ENCODE measurements around the gene SRA1.
"Not testable (repeated sequence)": the region's sequence is repeated elsewhere in the genome, so short reads cannot be mapped to it uniquely, and the experiment has no call there.

The SRA1 gene

GRCh38 chr5:140557136-140557805 lies at the start of gene SRA1:
SRA1 (minus strand) TSS chr5:140557473; CDS start chr5:140557452, 21 bp downstream.
- peak; percentile 96 for DNase-seq

GRCh38 chr5:140607031-140607430 lies 49.8 kb upstream of the SRA1 start:
- no peak for DNase-seq

GRCh38 chr5:140605879-140606278 lies 48.6 kb upstream of the SRA1 start:
- no peak for DNase-seq

GRCh38 chr5:140603734-140604133 lies 46.5 kb upstream of the SRA1 start:
- DNase-seq = no peak

- DNase-seq = not testable (repeated sequence)
Observed at GRCh38 chr5:140603446-140603698, 46.1 kb upstream of the SRA1 start.

- no peak for DNase-seq
Observed at GRCh38 chr5:140602147-140602546, 44.9 kb upstream of the SRA1 start.

- DNase-seq = no peak
Observed at GRCh38 chr5:140600096-140600495, 42.8 kb upstream of the SRA1 start.

- no peak for DNase-seq
Observed at GRCh38 chr5:140598836-140599235, 41.6 kb upstream of the SRA1 start.

GRCh38 chr5:140596321-140596741 lies 39.1 kb upstream of the SRA1 start:
- DNase-seq = no peak

GRCh38 chr5:140595538-140596300 lies 38.4 kb upstream of the SRA1 start:
- peak; percentile 40 for DNase-seq

GRCh38 chr5:140594169-140594568 lies 36.9 kb upstream of the SRA1 start:
- no peak for DNase-seq

GRCh38 chr5:140593070-140593469 lies 35.8 kb upstream of the SRA1 start:
- DNase-seq = not testable (repeated sequence)

GRCh38 chr5:140591747-140592372 lies 34.6 kb upstream of the SRA1 start:
- DNase-seq = no peak

GRCh38 chr5:140590861-140591260 lies 33.6 kb upstream of the SRA1 start:
- no peak for DNase-seq

GRCh38 chr5:140588311-140589070 lies 31.2 kb upstream of the SRA1 start:
- DNase-seq = no peak

GRCh38 chr5:140587495-140587894 lies 30.2 kb upstream of the SRA1 start:
- DNase-seq = no peak

GRCh38 chr5:140579188-140579747 lies 22.0 kb upstream of the SRA1 start:
- not testable (repeated sequence) for DNase-seq

- DNase-seq = no peak
Observed at GRCh38 chr5:140576776-140577201, 19.5 kb upstream of the SRA1 start.

GRCh38 chr5:140575309-140575708 lies 18.0 kb upstream of the SRA1 start:
- no peak for DNase-seq

- DNase-seq = no peak
Observed at GRCh38 chr5:140574165-140574564, 16.9 kb upstream of the SRA1 start.

- DNase-seq = no peak
Observed at GRCh38 chr5:140573683-140574082, 16.4 kb upstream of the SRA1 start.

- no peak for DNase-seq
Observed at GRCh38 chr5:140571105-140571504, 13.8 kb upstream of the SRA1 start.

- no peak for DNase-seq
Observed at GRCh38 chr5:140570488-140570887, 13.2 kb upstream of the SRA1 start.

All from NCI-H345 (cell line).